OCI-LY7 (cell line): ENCODE data around the gene DSCAM. TPM values are rescaled to one million over a fixed set of nuclear protein-coding genes. Genes with fewer than 3 reads are reported as not detected.

Experiments used
- BruUV-seq: library from RNA; stranded (reverse); fragments of 400-500 nt; replicated peaks from 2 replicates; lab custom pipeline; 2021; lab: Mats Ljungman, UMichigan
- CTCF ChIA-PET: fragments of 300-600 bp; sonication (Branson Sonifier 250); formaldehyde crosslinking; loops from one replicate; lab custom pipeline; 2022; ENCODE audit warnings: antibody characterized with exemption; ENCODE audit not compliant: unreplicated experiment; lab: Charles Lee
- POLR2A ChIA-PET: fragments of 300-600 bp; sonication (Branson Sonifier 250); formaldehyde crosslinking; loops from one replicate; lab custom pipeline; 2022; ENCODE audit warnings: antibody characterized with exemption; lab: Charles Lee
- DNase-seq: peaks from one replicate; pipeline ENCODE4 v3.0.0-alpha.2; 2015; ENCODE audit warnings: low spot score
- H2AFZ ChIP-seq: fragments of 200-600 bp; sonication (generic), shearing (Covaris generic); 2 replicates; pipeline ENCODE4 v1.6.1; 2014; ENCODE audit warnings: mild to moderate bottlenecking, antibody characterized with exemption, low read length, moderate library complexity
- H3K27ac ChIP-seq: fragments of 200-600 bp; sonication (generic); 2 replicates; pipeline ENCODE4 v1.5.1; 2014; ENCODE audit warnings: mixed run types, low read depth, mild to moderate bottlenecking, moderate library complexity, low read length, inconsistent platforms; ENCODE audit not compliant: poor library complexity, severe bottlenecking
- H3K36me3 ChIP-seq: fragments of 200-600 bp; sonication (generic); 2 replicates; pipeline ENCODE4 v1.6.1; 2014; ENCODE audit warnings: mild to moderate bottlenecking, antibody characterized with exemption, low read length, moderate library complexity, mixed read lengths; ENCODE audit not compliant: insufficient read depth
- H3K4me1 ChIP-seq: fragments of 200-600 bp; sonication (generic); 2 replicates; pipeline ENCODE4 v1.5.1; 2014; ENCODE audit warnings: mild to moderate bottlenecking, low read length; ENCODE audit not compliant: insufficient read depth, poor library complexity, severe bottlenecking
- H3K4me2 ChIP-seq: fragments of 200-600 bp; sonication (generic); 2 replicates; pipeline ENCODE4 v1.6.1; 2014; ENCODE audit warnings: mild to moderate bottlenecking, low read length
- H3K4me3 ChIP-seq: fragments of 200-600 bp; sonication (generic); 2 replicates; pipeline ENCODE4 v1.5.1; 2014; ENCODE audit warnings: mild to moderate bottlenecking, low read depth, low read length; ENCODE audit not compliant: poor library complexity, severe bottlenecking
- H3K79me2 ChIP-seq: fragments of 200-600 bp; sonication (generic); 2 replicates; pipeline ENCODE4 v1.6.1; 2016; ENCODE audit warnings: low read depth, mild to moderate bottlenecking, low read length, moderate library complexity, mixed read lengths; ENCODE audit not compliant: insufficient read depth
- H3K9me2 ChIP-seq: fragments of 200-600 bp; sonication (generic); 2 replicates; pipeline ENCODE4 v1.6.1; 2016; ENCODE audit warnings: mild to moderate bottlenecking, low read length, mixed read lengths; ENCODE audit not compliant: insufficient read depth
- H3K9me3 ChIP-seq: fragments of 200-600 bp; sonication (generic); 2 replicates; pipeline ENCODE4 v1.6.1; 2014; ENCODE audit warnings: mild to moderate bottlenecking, mixed run types, low read length, mixed read lengths
- H4K20me1 ChIP-seq: fragments of 200-600 bp; sonication (generic); 2 replicates; pipeline ENCODE4 v1.6.1; 2014; ENCODE audit warnings: mild to moderate bottlenecking, antibody characterized with exemption, low read length, moderate library complexity, mixed read lengths; ENCODE audit not compliant: insufficient read depth
- EZH2phosphoT487 ChIP-seq: fragments of 200-600 bp; sonication (generic); IDR thresholded peaks from 2 replicates; pipeline ENCODE4 v1.6.1; 2018; ENCODE audit warnings: low read depth, borderline replicate concordance, mild to moderate bottlenecking, mixed run types, antibody characterized with exemption, low read length, moderate library complexity, mixed read lengths
- intact Hi-C: fragments of 100-400 bp; cut with micrococcal nuclease; formaldehyde crosslinking; loops from one replicate; pipeline ENCODE4 v1.10.0; 2022; ENCODE audit not compliant: unreplicated experiment
- total RNA-seq, 2 experiments: library from RNA; depleted of rRNA in 1 of 2; stranded (reverse); fragments of >200 nt in 1 of 2; shearing (Covaris generic) in 1 of 2; gene quantifications; 2 replicates each; pipeline ENCODE4 v1.2.3, GENCODE V29; 2014 to 2022
- TF ChIP-seq, protein P1 (sequence below): fragments of 200-600 bp; sonication (generic); conservative IDR thresholded peaks from 2 replicates; pipeline ENCODE4 v1.5.1; 2014; ENCODE audit warnings: mild to moderate bottlenecking, antibody characterized with exemption, low read length, moderate library complexity, mixed read lengths

Gene DSCAM
- total RNA-seq, 2 experiments from 2014 or later, result not detected

DNA sequence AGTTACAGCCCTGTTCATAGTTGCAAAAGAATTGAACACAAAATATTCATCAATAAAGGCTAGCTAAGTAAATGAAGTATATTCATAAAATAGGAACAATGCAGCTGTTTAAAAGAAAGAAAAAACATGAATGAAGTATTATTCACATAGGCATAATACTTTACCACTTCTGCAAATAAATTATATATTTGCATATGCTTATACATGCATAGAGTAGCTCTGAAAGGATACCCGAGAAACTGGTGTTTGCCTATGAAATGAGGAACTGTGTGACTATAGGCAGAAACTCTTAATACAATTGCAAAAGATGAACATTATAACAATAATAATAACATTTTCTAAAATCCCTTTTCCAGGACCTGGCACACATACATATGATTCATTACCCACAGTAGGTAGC lies 385.9 kb downstream of the DSCAM start:
- H3K9me2 ChIP-seq, result no peaks in the 10 kb centered on the region
- H3K27ac ChIP-seq, result no peak overlapping the region
- no peak overlapping the region for H3K4me2 ChIP-seq
- no peak overlapping the region for H2AFZ ChIP-seq
- no peak for DNase-seq
- H3K4me3 ChIP-seq, result no peak overlapping the region
- H3K79me2 ChIP-seq, result no peaks in the 10 kb centered on the region
- no peaks in the 10 kb centered on the region for H3K9me3 ChIP-seq
- intact Hi-C loops, result no loop called here
- H4K20me1 ChIP-seq, result no peaks in the 10 kb centered on the region
- no TSS peak for BruUV-seq
- ChIA-PET POLR2A (interaction anchor here (0.6 kb wide), 1 partner anchor 35 kb away, joined by 6 read pairs; no protein-coding TSS in a partner anchor), CTCF (no interaction called here)
- H3K4me1 ChIP-seq, result no peaks in the 10 kb centered on the region
- H3K36me3 ChIP-seq, result no peaks in the 10 kb centered on the region
- no peak for TF ChIP-seq EZH2phosphoT487
- TF ChIP-seq, protein P1, sequence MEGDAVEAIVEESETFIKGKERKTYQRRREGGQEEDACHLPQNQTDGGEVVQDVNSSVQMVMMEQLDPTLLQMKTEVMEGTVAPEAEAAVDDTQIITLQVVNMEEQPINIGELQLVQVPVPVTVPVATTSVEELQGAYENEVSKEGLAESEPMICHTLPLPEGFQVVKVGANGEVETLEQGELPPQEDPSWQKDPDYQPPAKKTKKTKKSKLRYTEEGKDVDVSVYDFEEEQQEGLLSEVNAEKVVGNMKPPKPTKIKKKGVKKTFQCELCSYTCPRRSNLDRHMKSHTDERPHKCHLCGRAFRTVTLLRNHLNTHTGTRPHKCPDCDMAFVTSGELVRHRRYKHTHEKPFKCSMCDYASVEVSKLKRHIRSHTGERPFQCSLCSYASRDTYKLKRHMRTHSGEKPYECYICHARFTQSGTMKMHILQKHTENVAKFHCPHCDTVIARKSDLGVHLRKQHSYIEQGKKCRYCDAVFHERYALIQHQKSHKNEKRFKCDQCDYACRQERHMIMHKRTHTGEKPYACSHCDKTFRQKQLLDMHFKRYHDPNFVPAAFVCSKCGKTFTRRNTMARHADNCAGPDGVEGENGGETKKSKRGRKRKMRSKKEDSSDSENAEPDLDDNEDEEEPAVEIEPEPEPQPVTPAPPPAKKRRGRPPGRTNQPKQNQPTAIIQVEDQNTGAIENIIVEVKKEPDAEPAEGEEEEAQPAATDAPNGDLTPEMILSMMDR, result no peak

DNA sequence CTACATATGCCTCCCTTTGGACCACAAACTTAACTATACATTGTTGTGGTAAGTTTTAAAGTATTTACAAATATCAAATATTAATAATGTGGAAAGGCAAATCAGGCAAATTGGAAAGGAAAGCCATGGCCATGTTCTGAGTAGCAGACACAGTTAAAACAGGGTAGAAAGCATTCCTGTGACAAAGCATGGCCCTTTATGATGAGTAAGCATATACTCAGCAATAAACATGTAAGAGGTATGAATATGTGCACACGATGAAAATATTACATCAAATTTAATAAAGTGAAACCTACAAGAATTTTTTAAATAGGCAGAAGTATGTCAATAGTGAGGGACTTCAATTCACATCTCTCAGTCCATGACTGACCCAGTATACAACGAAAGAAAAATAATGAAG lies 389.2 kb downstream of the DSCAM start:
- no peak overlapping the region for H3K4me2 ChIP-seq
- no peak for TF ChIP-seq EZH2phosphoT487
- TF ChIP-seq, protein P1, result no peak
- H3K36me3 ChIP-seq, result no peaks in the 10 kb centered on the region
- H3K27ac ChIP-seq, result no peak overlapping the region
- no peak overlapping the region for H3K4me3 ChIP-seq
- no peaks in the 10 kb centered on the region for H4K20me1 ChIP-seq
- ChIA-PET POLR2A (no interaction called here), CTCF (no interaction called here)
- H3K79me2 ChIP-seq, result no peaks in the 10 kb centered on the region
- H2AFZ ChIP-seq, result no peak overlapping the region
- no peaks in the 10 kb centered on the region for H3K9me3 ChIP-seq
- no peaks in the 10 kb centered on the region for H3K9me2 ChIP-seq
- no peak for DNase-seq
- H3K4me1 ChIP-seq, result no peaks in the 10 kb centered on the region
- intact Hi-C loops, result no loop called here
- no TSS peak for BruUV-seq

DNA sequence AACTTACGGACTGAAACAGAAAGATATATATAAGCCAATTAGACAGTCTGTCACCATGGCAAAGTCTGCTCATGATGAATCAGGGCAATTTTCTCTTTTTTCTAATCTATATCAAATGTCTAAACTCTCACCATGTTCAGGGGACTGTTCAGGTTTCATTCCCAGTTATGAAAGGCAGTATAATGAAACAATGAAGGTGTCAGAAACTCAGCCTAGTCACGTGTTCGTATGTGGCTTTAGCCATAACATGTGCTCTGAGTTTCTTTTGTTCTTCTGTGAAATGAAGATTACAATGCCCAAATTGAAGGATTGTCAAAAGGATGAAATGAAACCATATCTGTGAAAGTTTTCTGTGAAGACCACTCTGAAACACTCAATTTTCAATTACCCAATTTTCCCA lies 392.9 kb downstream of the DSCAM start:
- intact Hi-C loops, result no loop called here
- BruUV-seq, result no TSS peak
- CTCF ChIA-PET, result no interaction called here

More for the DNA sequence above, 392.9 kb downstream of the DSCAM start:
- Histone ChIP-seq H3K36me3 (no peaks in the 10 kb centered on the region), H3K4me3 (no peak overlapping the region), H3K9me2 (no peaks in the 10 kb centered on the region), H3K9me3 (no peaks in the 10 kb centered on the region), H3K27ac (no peak overlapping the region), H2AFZ (no peak overlapping the region), H3K4me1 (no peaks in the 10 kb centered on the region), H3K79me2 (no peaks in the 10 kb centered on the region), H4K20me1 (no peaks in the 10 kb centered on the region), H3K4me2 (no peak overlapping the region)
- POLR2A ChIA-PET, result no interaction called here
- no peak for DNase-seq
- no peak for TF ChIP-seq EZH2phosphoT487
- TF ChIP-seq, protein P1, result no peak
